Loucy (cell line): ENCODE data around the gene PNCK.

ENCODE experiments used
- H2AFZ ChIP-seq: fragments of 200-600 bp; sonication (generic); 2 replicates; pipeline ENCODE4 v1.6.0; 2016; ENCODE audit warnings: antibody characterized with exemption, mild to moderate bottlenecking, low read length, moderate library complexity
- H3F3A ChIP-seq: fragments of 200-600 bp; 2 replicates; pipeline ENCODE4 v1.6.0; 2016; ENCODE audit warnings: antibody characterized with exemption, low read depth, mild to moderate bottlenecking
- H3K27me3 ChIP-seq: fragments of 200-600 bp; sonication (generic); 2 replicates; pipeline ENCODE4 v1.6.1; 2014; ENCODE audit warnings: low read length, mild to moderate bottlenecking; ENCODE audit not compliant: insufficient read depth, poor library complexity, severe bottlenecking
- H3K36me3 ChIP-seq: fragments of 200-600 bp; sonication (generic); 2 replicates; pipeline ENCODE4 v1.6.1; 2016; ENCODE audit warnings: low read length; ENCODE audit not compliant: insufficient read depth
- H3K4me1 ChIP-seq: fragments of 200-600 bp; sonication (generic); 2 replicates; pipeline ENCODE4 v1.5.1; 2014; ENCODE audit warnings: low read length, mild to moderate bottlenecking; ENCODE audit not compliant: insufficient read depth, poor library complexity, severe bottlenecking
- H3K4me2 ChIP-seq: fragments of 200-600 bp; sonication (generic); 2 replicates; pipeline ENCODE4 v1.6.0; 2014; ENCODE audit warnings: antibody characterized with exemption, low read length, low read depth, mild to moderate bottlenecking; ENCODE audit not compliant: poor library complexity, severe bottlenecking
- H3K4me3 ChIP-seq: fragments of 200-600 bp; sonication (generic); 2 replicates; pipeline ENCODE4 v1.5.1; 2014; ENCODE audit warnings: low read length, mild to moderate bottlenecking, mixed read lengths; ENCODE audit not compliant: poor library complexity, severe bottlenecking
- H3K79me2 ChIP-seq: fragments of 200-600 bp; sonication (generic); 2 replicates; pipeline ENCODE4 v1.6.1; 2014; ENCODE audit warnings: low read length; ENCODE audit not compliant: insufficient read depth
- H3K9ac ChIP-seq: fragments of 200-600 bp; sonication (generic); 2 replicates; pipeline ENCODE4 v1.6.0; 2014; ENCODE audit warnings: mild to moderate bottlenecking, low read depth, low read length, moderate library complexity; ENCODE audit not compliant: poor library complexity, severe bottlenecking
- H3K9me2 ChIP-seq: fragments of 200-600 bp; sonication (generic); replicated peaks from 2 replicates; pipeline ENCODE4 v1.6.1; 2016; ENCODE audit warnings: low read depth, low read length, mixed read lengths
- H3K9me3 ChIP-seq: fragments of 200-600 bp; sonication (generic); 2 replicates; pipeline ENCODE4 v1.6.1; 2014; ENCODE audit warnings: mild to moderate bottlenecking, antibody characterized with exemption, low read length, low read depth; ENCODE audit not compliant: insufficient read depth
- H4K20me1 ChIP-seq: fragments of 200-600 bp; sonication (generic); 2 replicates; pipeline ENCODE4 v1.6.0; 2014; ENCODE audit warnings: antibody characterized with exemption, low read length, mild to moderate bottlenecking; ENCODE audit not compliant: insufficient read depth, poor library complexity, severe bottlenecking
- CTCF ChIP-seq: fragments of 200-600 bp; sonication (generic); conservative IDR thresholded peaks from 2 replicates; pipeline ENCODE4 v1.5.1; 2014; ENCODE audit warnings: mild to moderate bottlenecking, antibody characterized with exemption, low read length
- EZH2phosphoT487 ChIP-seq: fragments of 200-600 bp; IDR thresholded peaks from 2 replicates; pipeline ENCODE4 v1.6.1; 2018; ENCODE audit warnings: antibody characterized with exemption, mild to moderate bottlenecking, moderate library complexity, borderline replicate concordance

Gene PNCK

GRCh38 chrX:153719238-153719637 is 45.6 kb upstream of the PNCK start:
- no peaks in the 10 kb centered on the region for H3K9me3 ChIP-seq
- H4K20me1 ChIP-seq, result peaks cover 30% of the 10 kb centered on the region
- H3K4me2 ChIP-seq, result peak overlapping the region; percentile 34
- H2AFZ ChIP-seq, result no peak overlapping the region
- TF ChIP-seq EZH2phosphoT487 (no peak), CTCF (no peak)
- peaks cover 13% of the 10 kb centered on the region for H3K4me1 ChIP-seq
- no peaks in the 10 kb centered on the region for H3K27me3 ChIP-seq
- no peak overlapping the region for H3K4me3 ChIP-seq
- H3K79me2 ChIP-seq, result peaks cover 69% of the 10 kb centered on the region
- no peak overlapping the region for H3K9ac ChIP-seq
- H3K36me3 ChIP-seq, result peaks cover 47% of the 10 kb centered on the region; the same call in 1 of the 2 replicates
- H3K9me2 ChIP-seq, result no peaks in the 10 kb centered on the region
- H3F3A ChIP-seq, result no peaks in the 10 kb centered on the region

GRCh38 chrX:153717445-153717844 is 43.8 kb upstream of the PNCK start:
- Histone ChIP-seq H3K4me3 (no peak overlapping the region), H3K4me2 (no peak overlapping the region), H3K9me2 (no peaks in the 10 kb centered on the region), H3F3A (no peaks in the 10 kb centered on the region), H3K9ac (no peak overlapping the region), H3K36me3 (peaks cover 50% of the 10 kb centered on the region; the same call in 1 of the 2 replicates), H3K79me2 (peaks cover 57% of the 10 kb centered on the region), H4K20me1 (peaks cover 23% of the 10 kb centered on the region), H3K9me3 (no peaks in the 10 kb centered on the region), H3K27me3 (no peaks in the 10 kb centered on the region), H3K4me1 (peaks cover 10% of the 10 kb centered on the region), H2AFZ (no peak overlapping the region)
- no peak for TF ChIP-seq EZH2phosphoT487
- no peak for TF ChIP-seq CTCF

- H3K79me2 ChIP-seq, result peaks cover 25% of the 10 kb centered on the region; the same call in 1 of the 2 replicates
- no peak overlapping the region for H2AFZ ChIP-seq
- no peak overlapping the region for H3K4me3 ChIP-seq
- no peaks in the 10 kb centered on the region for H3K4me1 ChIP-seq
- no peaks in the 10 kb centered on the region for H3K9me3 ChIP-seq
- no peak overlapping the region for H3K4me2 ChIP-seq
- H3F3A ChIP-seq, result no peaks in the 10 kb centered on the region
- H3K9ac ChIP-seq, result no peak overlapping the region
- TF ChIP-seq CTCF (no peak), EZH2phosphoT487 (no peak)
- peaks cover 7% of the 10 kb centered on the region for H4K20me1 ChIP-seq
- peaks cover 36% of the 10 kb centered on the region; the same call in 1 of the 2 replicates for H3K36me3 ChIP-seq
- H3K27me3 ChIP-seq, result no peaks in the 10 kb centered on the region
- H3K9me2 ChIP-seq, result no peaks in the 10 kb centered on the region
Observed at GRCh38 chrX:153714256-153714655, 40.6 kb upstream of the PNCK start.
